IPS-20b (cell line): Measurements from ENCODE around the gene MAN2A2.
"Not testable (repeated sequence)": the region's sequence is repeated elsewhere in the genome, so short reads cannot be mapped to it uniquely, and the experiment has no call there.

ENCODE experiments used
- H3K27ac ChIP-seq: one replicate; pipeline ENCODE4 v1.5.1; 2013; ENCODE audit warnings: low read length
- H3K27me3 ChIP-seq: 2 replicates; pipeline ENCODE4 v1.6.1; 2013; ENCODE audit warnings: mild to moderate bottlenecking, low read length, inconsistent platforms; ENCODE audit not compliant: insufficient read depth
- H3K36me3 ChIP-seq: 2 replicates; pipeline ENCODE4 v1.6.1; 2013; ENCODE audit warnings: low read depth, mild to moderate bottlenecking, inconsistent platforms, low read length, moderate library complexity; ENCODE audit not compliant: insufficient read depth
- H3K4me1 ChIP-seq: 2 replicates; pipeline ENCODE4 v1.6.1; 2013; ENCODE audit warnings: mild to moderate bottlenecking, control low read depth, inconsistent platforms, low read length, moderate library complexity; ENCODE audit not compliant: insufficient read depth
- H3K4me3 ChIP-seq: 2 replicates; pipeline ENCODE4 v1.5.1; 2013; ENCODE audit warnings: mild to moderate bottlenecking, low read length, inconsistent platforms
- H3K9ac ChIP-seq: 2 replicates; pipeline ENCODE4 v1.6.1; 2013; ENCODE audit warnings: low read depth, mild to moderate bottlenecking, inconsistent platforms, low read length, moderate library complexity
- H3K9me3 ChIP-seq: 2 replicates; pipeline ENCODE4 v1.6.1; 2013; ENCODE audit warnings: mild to moderate bottlenecking, low read depth, low read length, inconsistent platforms; ENCODE audit not compliant: insufficient read depth

Gene MAN2A2

DNA sequence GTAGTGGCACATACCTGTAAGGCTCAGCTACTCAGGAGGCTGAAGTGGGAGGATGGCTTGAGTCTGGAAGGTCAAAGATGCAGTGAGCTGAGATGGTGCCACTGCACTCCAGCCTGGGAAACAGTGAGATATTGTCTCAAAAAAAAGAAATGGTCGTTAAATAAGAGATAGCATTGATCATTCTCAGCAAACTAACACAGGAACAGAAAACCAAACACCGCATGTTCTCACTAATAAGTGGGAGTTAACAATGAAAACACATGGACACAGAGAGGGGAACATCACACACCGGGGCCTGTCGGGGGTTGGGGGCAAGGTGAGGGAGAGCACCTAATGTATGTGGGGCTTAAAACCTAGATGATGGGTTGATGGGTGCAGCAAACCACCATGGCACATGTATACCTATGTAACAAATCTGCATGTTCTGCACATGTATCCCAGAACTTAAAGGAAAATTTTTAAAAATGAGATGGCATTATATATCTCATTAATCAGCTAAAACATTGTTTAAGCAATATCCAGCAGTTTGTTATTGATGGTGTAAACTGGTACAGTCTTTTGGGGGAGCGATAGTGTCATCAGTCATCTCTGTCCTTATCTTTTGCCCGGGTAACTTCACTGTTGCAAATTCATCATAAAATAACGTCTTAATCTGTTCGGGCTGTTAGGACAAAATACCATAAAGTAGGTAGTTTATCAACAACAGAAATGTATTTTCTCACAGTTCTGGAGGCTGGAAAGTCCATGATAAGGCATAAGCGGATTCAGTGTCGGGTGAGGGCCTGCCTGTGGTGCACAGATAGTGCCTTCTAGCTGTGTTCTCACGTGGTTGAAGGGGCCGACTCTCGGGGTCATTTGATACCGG, 1.7 kb upstream of the MAN2A2 start:
- peaks cover 9% of the 10 kb centered on the region; the same call in 1 of the 2 replicates for H3K4me1 ChIP-seq
- H3K9ac ChIP-seq, result peak overlapping the region; percentile 59; the same call in 1 of the 2 replicates
- H3K4me3 ChIP-seq, result peak overlapping the region; percentile 72; the same call in 1 of the 2 replicates
- no peaks in the 10 kb centered on the region for H3K36me3 ChIP-seq
- no peak overlapping the region for H3K27ac ChIP-seq
- peaks cover 30% of the 10 kb centered on the region for H3K27me3 ChIP-seq
- no peaks in the 10 kb centered on the region for H3K9me3 ChIP-seq

DNA sequence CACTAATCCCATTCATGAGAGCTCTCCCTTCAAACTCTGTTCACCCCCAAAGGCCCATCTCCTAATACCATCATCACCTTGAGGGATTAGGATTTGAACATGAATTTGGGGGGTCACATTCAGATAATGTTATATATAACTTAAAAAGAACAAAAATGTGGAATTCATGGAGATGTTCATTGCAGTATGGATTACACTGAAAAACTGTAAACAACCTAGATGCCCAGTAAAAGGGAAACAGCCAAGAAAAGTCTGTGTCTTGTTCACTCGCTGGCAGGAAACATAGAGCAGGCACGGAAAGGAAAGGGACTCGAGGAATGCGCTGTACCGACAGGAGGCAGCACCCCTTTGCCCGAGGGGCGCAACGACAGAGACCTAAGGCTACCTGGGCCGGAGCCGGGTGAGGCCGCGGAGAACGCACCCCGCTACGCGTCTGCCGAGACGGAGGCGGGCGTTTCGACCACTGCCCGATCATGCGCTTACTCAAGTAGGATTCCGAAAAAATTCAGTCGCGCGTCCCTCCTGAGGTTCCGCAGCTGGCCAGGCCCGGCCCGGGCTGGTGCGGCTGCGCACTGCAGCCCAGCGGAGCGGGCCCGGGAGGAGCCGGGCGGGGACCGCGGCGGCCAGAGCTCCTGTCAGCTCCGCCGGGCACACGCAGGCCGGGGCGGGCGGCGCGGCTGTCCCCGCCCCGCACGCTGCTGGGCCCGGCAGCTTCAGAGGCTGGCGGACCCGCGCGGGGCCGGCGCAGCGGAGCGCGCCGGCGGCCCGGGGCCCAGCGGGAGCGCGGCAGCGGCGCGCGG, 862 bp upstream of the MAN2A2 start:
- Histone ChIP-seq H3K36me3 (no peaks in the 10 kb centered on the region), H3K27ac (no peak overlapping the region), H3K9me3 (no peaks in the 10 kb centered on the region), H3K9ac (peak overlapping the region; percentile 59; the same call in 1 of the 2 replicates), H3K27me3 (peaks cover 30% of the 10 kb centered on the region), H3K4me3 (peak overlapping the region; percentile 72), H3K4me1 (peaks cover 9% of the 10 kb centered on the region; the same call in 1 of the 2 replicates)

DNA sequence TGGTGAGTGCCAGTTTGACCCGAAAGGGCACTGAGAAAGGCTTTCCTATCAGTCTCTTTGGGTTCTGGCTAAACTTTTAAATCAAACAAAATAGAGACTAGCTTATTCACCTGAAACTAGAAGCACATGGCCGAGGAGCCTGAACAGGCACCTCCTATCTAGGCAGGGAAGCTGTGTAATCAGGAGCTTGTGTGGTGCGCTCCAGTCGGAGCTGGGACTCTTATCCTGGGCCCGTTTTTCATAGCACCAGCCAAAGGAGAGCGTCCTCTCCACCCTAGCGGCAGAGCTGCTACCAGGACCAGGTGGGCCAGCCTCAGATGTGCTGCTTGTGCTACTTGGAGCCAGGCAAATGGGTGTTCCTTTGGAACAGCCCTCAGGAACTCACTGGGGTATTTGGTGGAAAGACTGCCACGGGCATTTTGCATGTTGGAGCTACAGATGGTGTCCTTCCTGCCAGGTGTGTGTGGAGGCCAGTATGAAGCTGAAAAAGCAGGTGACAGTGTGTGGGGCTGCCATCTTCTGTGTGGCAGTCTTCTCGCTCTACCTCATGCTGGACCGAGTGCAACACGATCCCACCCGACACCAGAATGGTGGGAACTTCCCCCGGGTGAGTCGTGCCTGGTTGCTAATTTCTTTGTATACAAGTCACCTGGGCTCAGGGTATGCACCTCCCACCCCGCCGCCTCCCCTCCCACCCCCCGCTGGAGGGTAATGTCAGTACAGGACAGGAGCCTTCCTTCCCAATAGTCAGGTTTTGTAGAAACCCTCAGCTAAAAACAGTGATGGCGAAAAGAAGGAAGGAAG, 833 bp downstream of the MAN2A2 start:
- H3K4me3 ChIP-seq, result peak overlapping the region; percentile 82

DNA sequence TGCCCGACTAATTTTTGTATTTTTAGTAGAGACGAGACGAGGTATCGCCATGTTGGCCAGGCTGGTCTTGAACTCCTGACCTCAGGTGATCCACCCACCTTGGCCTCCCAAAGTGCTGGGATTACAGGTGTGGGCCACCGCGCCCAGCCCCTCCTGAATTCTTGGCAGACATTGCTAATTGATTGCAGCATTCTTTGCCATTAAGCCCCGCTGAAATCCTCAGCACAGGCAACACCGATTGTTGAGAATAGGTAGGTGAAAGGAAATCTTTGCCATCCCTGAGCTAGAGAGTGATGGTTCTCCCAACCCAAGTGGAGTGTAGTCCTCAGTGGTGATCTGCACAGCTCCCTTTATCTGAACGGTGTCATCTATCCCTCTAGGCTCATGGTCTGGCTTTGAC, 1.6 kb downstream of the MAN2A2 start:
- Histone ChIP-seq H3K27me3 (peaks cover 30% of the 10 kb centered on the region), H3K36me3 (no peaks in the 10 kb centered on the region; the same call in 1 of the 2 replicates), H3K4me3 (no peak overlapping the region), H3K4me1 (peaks cover 9% of the 10 kb centered on the region; the same call in 1 of the 2 replicates), H3K9ac (no peak overlapping the region), H3K27ac (no peak overlapping the region), H3K9me3 (no peaks in the 10 kb centered on the region)

More for the DNA sequence above, 833 bp downstream of the MAN2A2 start:
- Histone ChIP-seq H3K36me3 (no peaks in the 10 kb centered on the region; the same call in 1 of the 2 replicates), H3K9ac (peak overlapping the region; percentile 64; the same call in 1 of the 2 replicates), H3K27me3 (peaks cover 30% of the 10 kb centered on the region), H3K27ac (no peak overlapping the region), H3K4me1 (peaks cover 9% of the 10 kb centered on the region; the same call in 1 of the 2 replicates), H3K9me3 (no peaks in the 10 kb centered on the region)

DNA sequence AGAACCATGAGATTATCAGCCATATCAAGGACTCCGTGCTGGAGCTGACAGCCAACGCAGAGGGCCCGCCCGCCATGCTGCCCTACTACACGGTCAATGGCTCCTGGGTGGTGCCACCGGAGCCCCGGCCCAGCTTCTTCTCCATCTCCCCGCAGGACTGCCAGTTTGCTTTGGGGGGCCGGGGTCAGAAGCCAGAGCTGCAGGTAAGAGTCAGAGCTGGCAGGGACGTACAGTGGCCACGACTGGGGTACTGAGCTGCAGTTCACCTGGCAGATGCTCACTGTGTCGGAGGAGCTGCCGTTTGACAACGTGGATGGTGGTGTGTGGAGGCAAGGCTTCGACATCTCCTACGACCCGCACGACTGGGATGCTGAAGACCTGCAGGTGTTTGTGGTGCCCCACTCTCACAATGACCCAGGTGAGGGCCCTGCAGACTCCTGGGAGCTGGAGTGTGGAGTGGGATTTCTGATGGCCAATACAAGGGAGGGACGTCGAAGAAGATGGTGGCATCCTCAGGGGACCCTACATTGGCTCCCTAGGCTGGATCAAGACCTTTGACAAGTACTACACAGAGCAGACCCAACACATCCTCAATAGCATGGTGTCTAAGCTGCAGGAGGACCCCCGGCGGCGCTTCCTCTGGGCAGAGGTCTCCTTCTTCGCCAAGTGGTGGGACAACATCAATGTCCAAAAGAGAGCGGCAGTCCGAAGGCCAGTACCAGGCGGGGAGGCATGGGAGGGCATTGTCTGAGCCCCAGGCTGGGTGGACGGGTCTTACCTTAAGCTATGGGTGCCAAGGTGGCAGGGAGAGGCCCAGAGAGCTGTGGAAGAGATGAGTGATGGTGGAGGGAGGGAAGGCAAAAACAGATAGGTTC, 2.4 kb downstream of the MAN2A2 start:
- no peak overlapping the region for H3K9ac ChIP-seq
- no peaks in the 10 kb centered on the region for H3K9me3 ChIP-seq
- H3K27ac ChIP-seq, result no peak overlapping the region
- H3K4me1 ChIP-seq, result peaks cover 9% of the 10 kb centered on the region; the same call in 1 of the 2 replicates
- H3K4me3 ChIP-seq, result no peak overlapping the region
- H3K36me3 ChIP-seq, result no peaks in the 10 kb centered on the region; the same call in 1 of the 2 replicates
- peaks cover 30% of the 10 kb centered on the region for H3K27me3 ChIP-seq

DNA sequence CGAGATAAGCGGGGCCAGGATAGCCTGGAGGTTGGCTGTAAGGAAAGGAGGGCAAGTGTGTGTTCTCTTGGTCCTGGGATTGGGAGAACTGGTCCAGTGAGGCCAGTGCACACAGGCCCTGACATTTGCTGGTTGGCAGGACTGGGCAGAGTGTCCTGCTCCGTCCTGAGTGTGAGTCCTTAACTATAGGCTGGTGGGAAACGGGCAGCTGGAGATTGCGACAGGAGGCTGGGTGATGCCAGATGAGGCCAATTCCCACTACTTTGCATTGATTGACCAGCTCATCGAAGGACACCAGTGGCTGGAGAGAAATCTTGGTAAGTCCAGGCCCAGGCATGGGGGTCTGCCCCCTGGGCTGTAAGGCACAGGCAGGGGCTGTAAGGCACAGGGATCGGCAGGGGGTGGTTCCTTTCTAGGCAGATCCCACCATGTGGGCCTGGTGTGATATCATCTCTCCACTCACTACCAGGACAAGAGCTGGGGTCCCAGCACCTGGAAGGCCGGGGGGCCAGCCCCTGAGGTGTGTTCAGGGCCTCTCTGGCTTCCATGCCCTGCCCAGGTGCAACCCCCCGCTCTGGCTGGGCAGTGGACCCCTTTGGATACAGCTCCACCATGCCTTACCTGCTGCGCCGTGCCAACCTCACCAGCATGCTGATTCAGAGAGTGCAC, 3.2 kb downstream of the MAN2A2 start:
- H3K4me3 ChIP-seq, result no peak overlapping the region
- H3K9ac ChIP-seq, result no peak overlapping the region
- H3K27me3 ChIP-seq, result peaks cover 27% of the 10 kb centered on the region
- H3K9me3 ChIP-seq, result no peaks in the 10 kb centered on the region
- no peaks in the 10 kb centered on the region; the same call in 1 of the 2 replicates for H3K36me3 ChIP-seq
- peaks cover 9% of the 10 kb centered on the region; the same call in 1 of the 2 replicates for H3K4me1 ChIP-seq
- H3K27ac ChIP-seq, result no peak overlapping the region

DNA sequence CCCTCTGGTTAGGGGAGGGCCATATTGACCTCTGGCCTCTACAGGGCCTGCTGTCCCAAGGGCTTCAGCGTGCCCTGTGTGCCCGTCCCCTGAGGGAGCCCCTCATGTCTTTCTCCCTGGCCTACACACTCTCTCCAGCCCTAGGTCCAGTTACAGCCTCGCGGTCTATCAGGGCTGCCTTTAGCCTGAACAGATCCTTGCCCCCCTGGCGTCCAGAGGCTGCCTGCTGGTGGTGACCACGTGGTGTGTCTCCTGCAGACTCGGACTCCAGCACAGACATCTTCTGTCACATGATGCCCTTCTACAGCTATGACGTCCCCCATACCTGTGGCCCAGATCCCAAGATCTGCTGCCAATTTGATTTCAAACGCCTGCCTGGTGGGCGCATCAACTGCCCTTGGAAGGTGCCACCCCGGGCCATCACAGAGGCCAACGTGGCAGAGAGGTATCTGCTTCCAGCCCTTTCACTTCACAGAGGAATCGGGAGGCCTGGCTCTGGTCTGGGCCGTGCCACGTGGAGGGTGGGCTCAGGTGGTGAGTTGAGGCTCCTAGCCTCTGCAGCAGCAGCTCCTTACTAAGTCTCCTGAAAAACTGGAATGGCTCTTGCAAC, 4.1 kb downstream of the MAN2A2 start:
- no peaks in the 10 kb centered on the region for H3K9me3 ChIP-seq
- no peaks in the 10 kb centered on the region; the same call in 1 of the 2 replicates for H3K36me3 ChIP-seq
- peaks cover 4% of the 10 kb centered on the region; the same call in 1 of the 2 replicates for H3K4me1 ChIP-seq
- no peak overlapping the region for H3K9ac ChIP-seq
- no peak overlapping the region for H3K4me3 ChIP-seq
- H3K27ac ChIP-seq, result no peak overlapping the region
- H3K27me3 ChIP-seq, result peaks cover 19% of the 10 kb centered on the region

DNA sequence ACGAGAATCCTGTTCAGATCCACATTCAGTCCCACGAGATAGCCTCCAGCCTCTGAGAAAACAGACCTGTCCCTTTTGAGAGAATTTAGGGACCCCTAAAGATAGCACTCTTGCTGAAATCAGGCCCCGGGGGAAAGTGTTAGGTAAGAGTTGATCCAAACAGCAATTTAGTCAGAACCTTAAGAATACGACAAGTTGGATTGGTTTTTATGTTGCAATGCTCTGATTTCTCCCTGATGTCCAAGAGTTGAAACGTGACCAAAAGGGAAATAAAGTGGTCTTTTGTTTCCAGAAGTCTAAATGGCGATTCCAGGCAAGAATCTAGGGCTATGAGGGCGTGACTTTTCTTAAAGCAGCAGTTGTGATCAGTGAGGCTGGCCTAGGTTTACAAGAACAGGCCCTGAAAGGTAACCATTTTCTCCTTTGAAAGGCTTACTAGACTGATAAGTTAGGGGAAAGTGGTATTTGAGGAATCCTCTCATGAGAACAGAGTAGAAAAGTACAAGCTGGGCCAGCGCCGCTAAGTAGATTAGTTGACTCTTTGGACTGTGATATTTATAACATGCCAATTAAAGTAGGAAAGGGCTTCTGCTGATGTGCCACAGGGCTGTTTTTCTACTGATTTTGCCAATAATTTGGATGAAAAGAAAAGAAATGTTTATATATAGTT, 4.9 kb downstream of the MAN2A2 start:
- peaks cover 4% of the 10 kb centered on the region; the same call in 1 of the 2 replicates for H3K4me1 ChIP-seq
- H3K9ac ChIP-seq, result no peak overlapping the region
- H3K36me3 ChIP-seq, result peaks cover 3% of the 10 kb centered on the region
- H3K27me3 ChIP-seq, result peaks cover 19% of the 10 kb centered on the region
- no peak overlapping the region for H3K4me3 ChIP-seq
- no peak overlapping the region for H3K27ac ChIP-seq
- H3K9me3 ChIP-seq, result no peaks in the 10 kb centered on the region

DNA sequence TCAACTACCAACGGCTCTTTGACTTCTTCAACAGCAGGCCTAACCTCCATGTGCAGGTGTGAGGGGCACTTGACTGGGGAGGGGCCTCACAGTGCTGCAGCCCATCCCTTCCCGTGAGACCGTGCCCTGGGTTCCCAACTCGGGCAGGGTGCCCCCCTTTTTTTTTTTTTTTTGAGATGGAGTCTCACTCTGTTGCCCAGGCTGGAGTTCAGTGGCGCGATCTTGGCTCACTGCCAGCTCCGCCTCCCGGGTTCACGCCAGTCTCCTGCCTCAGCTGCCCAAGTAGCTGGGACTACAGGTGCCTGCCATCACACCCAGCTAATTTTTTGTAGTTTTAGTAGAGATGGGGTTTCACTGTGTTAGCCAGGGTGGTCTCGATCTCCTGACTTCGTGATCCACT, 6.3 kb downstream of the MAN2A2 start:
- not testable (repeated sequence) for H3K27me3 ChIP-seq, H3K4me3 ChIP-seq, H3K4me1 ChIP-seq, H3K36me3 ChIP-seq, H3K9ac ChIP-seq, H3K27ac ChIP-seq, H3K9me3 ChIP-seq
